GM12872 (cell line): ENCODE measurements around the gene HOXC4.

Experiments
- TF ChIP-seq, protein P1 (sequence below): IDR thresholded peaks from 3 replicates; pipeline ENCODE4 v1.5.1; 2011; ENCODE audit warnings: low read depth, mild to moderate bottlenecking, low read length, moderate library complexity; ENCODE audit not compliant: insufficient read depth

The HOXC4 gene

DNA sequence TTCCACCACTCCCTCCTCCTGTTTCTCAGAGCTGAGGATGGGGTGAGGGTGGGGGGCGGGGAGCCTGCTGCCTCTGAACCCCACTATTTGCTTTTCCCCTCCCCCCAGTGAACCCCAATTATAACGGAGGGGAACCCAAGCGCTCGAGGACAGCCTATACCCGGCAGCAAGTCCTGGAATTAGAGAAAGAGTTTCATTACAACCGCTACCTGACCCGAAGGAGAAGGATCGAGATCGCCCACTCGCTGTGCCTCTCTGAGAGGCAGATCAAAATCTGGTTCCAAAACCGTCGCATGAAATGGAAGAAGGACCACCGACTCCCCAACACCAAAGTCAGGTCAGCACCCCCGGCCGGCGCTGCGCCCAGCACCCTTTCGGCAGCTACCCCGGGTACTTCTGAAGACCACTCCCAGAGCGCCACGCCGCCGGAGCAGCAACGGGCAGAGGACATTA is 1.1 kb downstream of the HOXC4 start:
- TF ChIP-seq, protein P1, sequence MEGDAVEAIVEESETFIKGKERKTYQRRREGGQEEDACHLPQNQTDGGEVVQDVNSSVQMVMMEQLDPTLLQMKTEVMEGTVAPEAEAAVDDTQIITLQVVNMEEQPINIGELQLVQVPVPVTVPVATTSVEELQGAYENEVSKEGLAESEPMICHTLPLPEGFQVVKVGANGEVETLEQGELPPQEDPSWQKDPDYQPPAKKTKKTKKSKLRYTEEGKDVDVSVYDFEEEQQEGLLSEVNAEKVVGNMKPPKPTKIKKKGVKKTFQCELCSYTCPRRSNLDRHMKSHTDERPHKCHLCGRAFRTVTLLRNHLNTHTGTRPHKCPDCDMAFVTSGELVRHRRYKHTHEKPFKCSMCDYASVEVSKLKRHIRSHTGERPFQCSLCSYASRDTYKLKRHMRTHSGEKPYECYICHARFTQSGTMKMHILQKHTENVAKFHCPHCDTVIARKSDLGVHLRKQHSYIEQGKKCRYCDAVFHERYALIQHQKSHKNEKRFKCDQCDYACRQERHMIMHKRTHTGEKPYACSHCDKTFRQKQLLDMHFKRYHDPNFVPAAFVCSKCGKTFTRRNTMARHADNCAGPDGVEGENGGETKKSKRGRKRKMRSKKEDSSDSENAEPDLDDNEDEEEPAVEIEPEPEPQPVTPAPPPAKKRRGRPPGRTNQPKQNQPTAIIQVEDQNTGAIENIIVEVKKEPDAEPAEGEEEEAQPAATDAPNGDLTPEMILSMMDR = no peak

DNA sequence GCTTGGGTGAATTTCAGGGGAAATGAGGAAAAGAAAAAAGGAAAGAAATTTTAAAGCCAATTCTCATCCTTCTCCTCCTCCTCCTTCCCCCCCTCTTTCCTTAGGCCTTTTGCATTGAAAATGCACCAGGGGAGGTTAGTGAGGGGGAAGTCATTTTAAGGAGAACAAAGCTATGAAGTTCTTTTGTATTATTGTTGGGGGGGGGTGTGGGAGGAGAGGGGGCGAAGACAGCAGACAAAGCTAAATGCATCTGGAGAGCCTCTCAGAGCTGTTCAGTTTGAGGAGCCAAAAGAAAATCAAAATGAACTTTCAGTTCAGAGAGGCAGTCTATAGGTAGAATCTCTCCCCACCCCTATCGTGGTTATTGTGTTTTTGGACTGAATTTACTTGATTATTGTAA is 1.9 kb downstream of the HOXC4 start:
- TF ChIP-seq, protein P1 = no peak

DNA sequence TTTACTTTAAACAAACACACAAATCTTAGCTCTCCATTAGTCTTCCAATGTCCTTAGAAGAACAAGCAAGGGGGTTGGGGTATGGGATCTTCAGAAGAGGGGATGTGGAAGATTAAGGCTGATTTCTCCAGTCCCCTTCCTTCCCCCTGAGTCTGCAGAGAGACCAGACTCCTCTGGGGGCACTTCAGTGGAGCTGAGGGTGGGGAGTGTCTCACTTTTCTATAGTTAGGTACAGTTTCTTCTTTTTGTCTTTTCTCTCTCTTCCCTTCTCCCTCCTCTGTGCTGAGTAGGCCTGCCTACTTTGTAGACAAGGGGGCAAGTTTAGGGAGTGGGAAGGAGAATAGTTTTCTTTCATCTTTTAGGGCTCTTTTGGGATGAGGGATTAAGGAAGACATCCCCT is 2.5 kb downstream of the HOXC4 start:
- TF ChIP-seq, protein P1 = no peak

DNA sequence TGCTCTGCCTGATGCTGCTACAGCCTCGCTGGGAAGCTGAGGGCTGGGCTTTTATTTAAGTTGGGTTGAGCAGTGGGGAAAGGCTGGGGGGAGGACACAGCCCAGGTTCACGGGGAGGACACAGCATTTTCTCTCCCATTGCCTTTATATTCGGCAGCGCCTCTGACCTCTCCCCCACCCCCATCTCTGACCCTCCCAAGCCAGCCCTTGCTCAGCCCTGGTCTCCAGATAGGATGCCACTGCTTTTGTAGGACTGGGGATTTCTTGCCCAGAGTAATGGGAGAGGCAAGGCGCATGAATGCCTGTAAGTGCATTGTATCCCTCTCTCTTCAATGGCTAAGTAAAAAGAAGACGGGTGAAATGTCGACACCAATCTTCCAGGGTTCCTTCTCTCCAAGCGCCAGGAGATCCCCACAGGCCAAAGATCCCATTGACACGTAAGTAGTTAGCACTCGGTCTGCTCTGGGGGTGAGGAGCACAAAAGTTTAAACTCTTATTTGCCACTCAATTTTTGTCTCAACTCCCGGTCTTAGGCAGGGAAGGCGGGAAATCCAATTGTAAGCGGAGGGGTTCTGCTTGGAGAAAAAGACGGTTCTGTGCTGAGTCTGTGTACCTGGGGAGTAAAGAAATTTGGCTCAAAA is 4.6 kb downstream of the HOXC4 start:
- TF ChIP-seq, protein P1 = no peak

DNA sequence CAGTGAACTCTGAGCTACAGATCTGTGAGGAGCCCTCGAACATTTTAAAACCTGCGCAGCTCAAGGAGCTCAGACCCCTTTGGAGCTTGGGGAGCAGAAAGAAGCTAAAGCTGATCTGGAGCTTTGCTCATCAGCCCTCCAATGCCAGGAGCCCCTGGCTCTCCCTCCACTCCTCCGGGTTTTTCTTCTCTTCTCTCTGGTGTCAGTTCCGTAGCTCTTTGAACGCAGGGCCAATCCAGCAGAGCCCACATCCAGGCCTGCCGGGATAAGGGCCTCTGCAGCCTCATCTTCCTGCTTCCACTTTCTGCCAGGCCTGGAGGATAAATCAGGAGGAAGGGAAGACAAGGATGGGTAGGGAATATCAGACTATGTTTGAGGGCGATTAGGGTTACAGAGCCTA is 6.0 kb downstream of the HOXC4 start:
- TF ChIP-seq, protein P1 = no peak

DNA sequence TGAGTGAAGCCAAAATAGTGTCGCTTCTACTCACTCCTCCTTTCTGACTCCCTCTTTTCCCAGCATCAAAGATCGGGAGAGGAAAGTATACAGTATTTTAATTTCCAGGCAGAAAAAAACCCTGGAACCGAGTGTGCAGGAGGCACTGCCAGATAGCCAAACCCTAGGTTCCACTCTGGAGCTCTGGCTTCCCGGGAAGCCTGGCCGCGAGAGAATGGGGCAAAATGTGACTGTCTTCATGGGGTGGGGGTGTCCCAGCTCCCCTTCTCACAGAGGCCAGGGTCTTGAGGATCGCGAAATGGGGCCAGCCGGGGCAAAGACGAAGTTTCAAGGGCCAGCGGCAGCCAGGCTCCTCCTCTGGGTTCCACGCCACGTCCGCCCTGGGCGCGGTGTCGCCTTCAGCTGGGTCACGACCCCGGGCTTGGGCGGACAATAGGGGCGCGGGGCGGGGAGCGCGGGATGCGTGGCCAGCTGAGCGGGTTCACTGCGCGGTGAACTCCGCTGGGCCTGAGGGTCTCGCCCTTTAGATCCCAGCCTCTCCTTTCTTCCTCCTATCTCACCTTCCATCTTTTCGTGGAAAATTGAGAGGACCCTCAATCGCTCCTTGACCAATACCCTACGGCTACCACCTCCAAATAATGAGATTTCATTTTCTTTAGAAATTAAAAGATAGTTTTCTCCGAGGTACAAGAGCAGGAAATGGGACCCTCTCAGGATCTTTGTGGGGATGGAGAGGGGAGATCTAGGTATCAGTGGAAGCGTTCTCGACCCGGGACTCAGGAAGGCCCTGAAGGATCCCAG is 6.7 kb downstream of the HOXC4 start:
- TF ChIP-seq, protein P1 = no peak

DNA sequence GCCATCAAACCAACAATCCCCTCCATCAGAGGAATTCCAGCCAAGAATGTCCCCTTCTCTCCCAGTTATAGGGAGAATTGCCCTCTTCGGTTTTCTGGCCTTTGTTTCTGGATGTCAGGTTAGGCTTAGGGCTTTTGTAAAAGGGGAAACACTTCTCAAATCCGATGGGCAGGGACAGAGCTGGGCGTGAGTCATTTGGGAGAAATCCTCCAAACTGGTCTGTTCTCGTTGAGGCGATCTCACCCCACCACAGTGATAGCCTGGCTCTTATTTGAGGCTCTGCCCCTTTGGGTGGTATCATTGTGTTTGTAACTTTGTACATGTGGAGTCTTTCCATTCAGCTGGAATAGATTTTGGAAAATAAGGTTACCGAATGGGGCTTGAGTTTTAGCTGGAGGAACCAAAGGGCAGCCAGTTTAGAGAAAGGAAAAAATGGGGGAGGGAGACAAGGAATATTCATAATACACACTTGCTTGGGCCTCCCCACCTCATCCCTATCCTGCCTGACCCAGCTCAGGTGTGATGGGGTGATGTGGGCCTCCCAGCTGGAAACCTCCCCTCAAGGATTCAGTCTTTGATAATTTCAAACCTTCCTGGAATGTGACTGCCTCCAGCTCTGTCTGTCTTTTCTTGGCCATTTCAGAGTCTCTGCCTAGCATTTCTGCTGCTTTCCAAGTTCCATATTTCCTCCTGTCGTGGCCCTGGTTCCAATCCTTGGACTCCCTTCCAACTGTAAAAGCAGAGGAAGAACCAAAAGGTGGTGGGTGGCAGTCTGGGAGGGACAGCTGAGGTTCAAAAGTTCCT is 7.5 kb downstream of the HOXC4 start:
- TF ChIP-seq, protein P1 = no peak
